ENCODE results near the gene RGS7BP. TPM values are rescaled to one million over a fixed set of nuclear protein-coding genes. Genes with fewer than 3 reads are reported as not detected.

The RGS7BP gene
- total and polyA plus RNA-seq, 4 donors, result 0.47 to 1.9 (median 1.1) TPM

DNA sequence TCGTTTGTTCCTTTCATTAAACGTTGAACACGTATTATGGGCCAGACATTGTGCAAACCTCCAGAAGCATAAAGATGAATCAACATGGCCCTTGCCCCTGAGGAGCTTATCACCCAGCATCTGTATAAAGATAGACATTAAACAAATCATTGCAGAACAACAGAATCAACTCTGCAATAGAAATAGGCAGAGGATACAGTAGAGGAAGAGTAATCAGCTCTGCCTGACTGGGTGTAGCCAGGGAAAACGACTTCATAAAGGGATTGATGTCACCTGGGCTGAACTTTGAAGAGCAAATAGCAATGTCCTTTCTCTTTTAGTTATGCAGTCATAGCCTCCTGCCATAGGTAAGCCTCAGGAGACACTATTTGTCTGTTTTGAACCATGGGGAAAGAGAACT is 13.4 kb downstream of the RGS7BP start:
- 60% methylated on average over 4 of the region's 4 CpGs for whole genome bisulfite sequencing
- H3K9ac ChIP-seq (ENCODE audit: low read depth in 1 of 2, low read length in 2 of 2), result no peak overlapping the region
- no peaks in the 10 kb centered on the region for H3K4me1 ChIP-seq (ENCODE audit: control insufficient read depth in 4 of 4, insufficient read depth in 4 of 4, low read length in 3 of 4)
- TF ChIP-seq RAD21 (IDR thresholded peaks at IDR 0.05) (no peak), MAX (IDR thresholded peaks at IDR 0.05) (no peak), RXRA (IDR thresholded peaks at IDR 0.05) (no peak), NR2F2 (IDR thresholded peaks at IDR 0.05) (no peak), REST (IDR thresholded peaks at IDR 0.05) (no peak), CTCF (IDR thresholded peaks at IDR 0.05; ENCODE audit: low read depth, low read length, missing input control) (no peak), JUND (IDR thresholded peaks at IDR 0.05) (no peak), FOXA2 (IDR thresholded peaks at IDR 0.05) (no peak), EGR1 (IDR thresholded peaks at IDR 0.05; ENCODE audit: low read depth in 2 of 2) (no peak), YY1 (IDR thresholded peaks at IDR 0.05) (no peak), ATF3 (IDR thresholded peaks at IDR 0.05) (no peak)
- TF ChIP-seq, protein P1, sequence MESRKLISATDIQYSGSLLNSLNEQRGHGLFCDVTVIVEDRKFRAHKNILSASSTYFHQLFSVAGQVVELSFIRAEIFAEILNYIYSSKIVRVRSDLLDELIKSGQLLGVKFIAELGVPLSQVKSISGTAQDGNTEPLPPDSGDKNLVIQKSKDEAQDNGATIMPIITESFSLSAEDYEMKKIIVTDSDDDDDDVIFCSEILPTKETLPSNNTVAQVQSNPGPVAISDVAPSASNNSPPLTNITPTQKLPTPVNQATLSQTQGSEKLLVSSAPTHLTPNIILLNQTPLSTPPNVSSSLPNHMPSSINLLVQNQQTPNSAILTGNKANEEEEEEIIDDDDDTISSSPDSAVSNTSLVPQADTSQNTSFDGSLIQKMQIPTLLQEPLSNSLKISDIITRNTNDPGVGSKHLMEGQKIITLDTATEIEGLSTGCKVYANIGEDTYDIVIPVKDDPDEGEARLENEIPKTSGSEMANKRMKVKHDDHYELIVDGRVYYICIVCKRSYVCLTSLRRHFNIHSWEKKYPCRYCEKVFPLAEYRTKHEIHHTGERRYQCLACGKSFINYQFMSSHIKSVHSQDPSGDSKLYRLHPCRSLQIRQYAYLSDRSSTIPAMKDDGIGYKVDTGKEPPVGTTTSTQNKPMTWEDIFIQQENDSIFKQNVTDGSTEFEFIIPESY (IDR thresholded peaks at IDR 0.05), result no peak
- no peaks in the 10 kb centered on the region for H3K27me3 ChIP-seq (ENCODE audit: control insufficient read depth in 4 of 4, insufficient read depth in 4 of 4, low read length in 3 of 4)
- no peaks in the 10 kb centered on the region for H3K36me3 ChIP-seq (ENCODE audit: control insufficient read depth in 4 of 4, insufficient read depth in 3 of 4, low read depth in 1 of 4, low read length in 3 of 4)
- H3K27ac ChIP-seq (ENCODE audit: low read depth in 1 of 2, low read length in 2 of 2), result no peak overlapping the region
- H3K4me3 ChIP-seq (ENCODE audit: low read depth in 1 of 3, low read length in 3 of 3), result no peak overlapping the region
- DNase-seq (ENCODE audit: low spot score), result no peak
- no peaks in the 10 kb centered on the region for H3K9me3 ChIP-seq (ENCODE audit: control insufficient read depth in 4 of 4, low read length in 3 of 4)

DNA sequence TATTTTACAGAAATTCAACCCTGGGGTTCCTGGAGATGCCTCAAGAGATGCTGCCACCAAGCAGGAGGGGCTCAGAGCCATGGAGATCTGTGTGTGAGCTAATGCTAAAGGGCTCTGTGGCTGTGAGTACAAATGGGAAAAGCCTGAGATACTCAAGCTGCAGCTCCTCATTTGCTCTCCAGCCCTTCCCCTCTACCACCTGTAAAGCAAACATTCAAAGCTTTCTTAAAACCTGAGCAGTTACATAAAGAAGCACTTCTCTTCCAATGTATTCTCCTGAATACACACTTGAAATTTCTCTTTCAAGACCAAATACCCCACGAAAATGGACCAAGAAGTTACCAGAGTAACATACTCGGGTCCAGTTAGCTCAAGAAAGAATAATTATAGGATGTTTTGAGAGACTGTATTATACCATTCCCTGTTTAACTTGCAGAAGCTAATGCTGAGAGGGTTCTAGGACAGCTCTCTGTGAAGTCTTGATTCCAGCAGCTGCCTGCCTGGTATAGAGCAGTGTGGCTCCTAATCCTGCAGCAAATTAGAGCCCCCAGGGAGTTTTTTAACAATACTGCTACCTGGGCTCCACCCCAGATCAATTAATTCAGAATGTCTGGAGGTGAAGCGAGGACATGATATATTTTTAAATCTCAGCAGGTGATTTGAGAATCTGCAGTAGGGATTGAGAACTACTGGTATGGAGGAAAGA is 21.1 kb downstream of the RGS7BP start:
- Histone ChIP-seq H3K27me3 (ENCODE audit: control insufficient read depth in 4 of 4, insufficient read depth in 4 of 4, low read length in 3 of 4) (no peaks in the 10 kb centered on the region), H3K4me1 (ENCODE audit: control insufficient read depth in 4 of 4, insufficient read depth in 4 of 4, low read length in 3 of 4) (no peaks in the 10 kb centered on the region), H3K9me3 (ENCODE audit: control insufficient read depth in 4 of 4, low read length in 3 of 4) (no peaks in the 10 kb centered on the region), H3K36me3 (ENCODE audit: control insufficient read depth in 4 of 4, insufficient read depth in 3 of 4, low read depth in 1 of 4, low read length in 3 of 4) (no peaks in the 10 kb centered on the region), H3K4me3 (ENCODE audit: low read depth in 1 of 3, low read length in 3 of 3) (no peak overlapping the region), H3K9ac (ENCODE audit: low read depth in 1 of 2, low read length in 2 of 2) (no peak overlapping the region), H3K27ac (ENCODE audit: low read depth in 1 of 2, low read length in 2 of 2) (no peak overlapping the region)
- TF ChIP-seq, protein P1 (IDR thresholded peaks at IDR 0.05), result no peak
- TF ChIP-seq NR2F2 (IDR thresholded peaks at IDR 0.05) (no peak), FOXA1 (IDR thresholded peaks at IDR 0.05) (no peak), ATF3 (IDR thresholded peaks at IDR 0.05) (no peak), CTCF (IDR thresholded peaks at IDR 0.05; ENCODE audit: low read depth, low read length, missing input control) (no peak), FOXA2 (IDR thresholded peaks at IDR 0.05) (no peak), EGR1 (IDR thresholded peaks at IDR 0.05; ENCODE audit: low read depth in 2 of 2) (no peak), JUND (IDR thresholded peaks at IDR 0.05) (no peak)
- 66% methylated on average over 3 of the region's 3 CpGs for WGBS
- DNase-seq (ENCODE audit: low spot score), result no peak
